Mucosa of stomach (tissue), 1 donor: Measurements from ENCODE around the gene TPM1.

Experiments used
- H3K27me3 ChIP-seq: one replicate; pipeline ENCODE4 v1.7.0; 2013; ENCODE audit warnings: mild to moderate bottlenecking, low read length; ENCODE audit not compliant: control insufficient read depth, insufficient read depth
- H3K36me3 ChIP-seq: one replicate; pipeline ENCODE4 v1.7.0; 2013; ENCODE audit warnings: low read length; ENCODE audit not compliant: control insufficient read depth, insufficient read depth
- H3K4me1 ChIP-seq: one replicate; pipeline ENCODE4 v1.7.0; 2013; ENCODE audit warnings: mild to moderate bottlenecking, low read length; ENCODE audit not compliant: control insufficient read depth, insufficient read depth
- H3K4me3 ChIP-seq: one replicate; pipeline ENCODE4 v1.7.0; 2013; ENCODE audit warnings: low read length
- H3K9ac ChIP-seq: one replicate; pipeline ENCODE4 v1.7.0; 2013; ENCODE audit warnings: mild to moderate bottlenecking, low read length, moderate library complexity
- H3K9me3 ChIP-seq: one replicate; pipeline ENCODE4 v1.7.0; 2013; ENCODE audit warnings: mild to moderate bottlenecking, low read length, moderate library complexity; ENCODE audit not compliant: control insufficient read depth
- donor health status: Pancreatic carcinoma.

Gene TPM1

GRCh38 chr15:63052961-63053698 is 10.6 kb downstream of the TPM1 start:
- peaks cover 62% of the 10 kb centered on the region for H3K4me1 ChIP-seq
- H3K9ac ChIP-seq, result peak overlapping the region; percentile 51

DNA sequence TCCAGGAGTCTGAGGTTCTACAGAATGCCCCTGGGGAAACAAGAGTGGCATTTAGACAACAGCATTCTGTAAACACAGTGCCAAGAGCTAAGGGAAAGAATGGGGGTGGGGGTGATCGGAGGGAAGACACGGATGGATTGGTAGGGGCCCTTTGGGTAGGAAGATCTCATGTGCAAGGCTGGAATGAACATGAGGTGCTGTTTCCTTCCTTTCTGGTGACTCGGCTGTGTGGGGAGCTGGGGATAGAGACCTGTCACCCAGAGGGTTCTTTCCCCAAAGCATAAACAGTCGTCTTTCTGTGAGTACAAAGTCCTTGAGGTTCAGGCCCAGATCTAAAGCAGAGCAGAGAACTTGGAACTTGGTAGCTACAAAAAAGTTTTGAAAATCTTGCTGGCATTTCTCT is 11.7 kb downstream of the TPM1 start:
- Histone ChIP-seq H3K36me3 (peaks cover 4% of the 10 kb centered on the region), H3K9ac (peak overlapping the region; percentile 38), H3K4me3 (no peak overlapping the region), H3K4me1 (peaks cover 62% of the 10 kb centered on the region), H3K9me3 (no peaks in the 10 kb centered on the region), H3K27me3 (no peaks in the 10 kb centered on the region)

More at GRCh38 chr15:63052961-63053698, 10.6 kb downstream of the TPM1 start:
- Histone ChIP-seq H3K27me3 (no peaks in the 10 kb centered on the region), H3K9me3 (no peaks in the 10 kb centered on the region), H3K4me3 (no peak overlapping the region), H3K36me3 (peaks cover 4% of the 10 kb centered on the region)

DNA sequence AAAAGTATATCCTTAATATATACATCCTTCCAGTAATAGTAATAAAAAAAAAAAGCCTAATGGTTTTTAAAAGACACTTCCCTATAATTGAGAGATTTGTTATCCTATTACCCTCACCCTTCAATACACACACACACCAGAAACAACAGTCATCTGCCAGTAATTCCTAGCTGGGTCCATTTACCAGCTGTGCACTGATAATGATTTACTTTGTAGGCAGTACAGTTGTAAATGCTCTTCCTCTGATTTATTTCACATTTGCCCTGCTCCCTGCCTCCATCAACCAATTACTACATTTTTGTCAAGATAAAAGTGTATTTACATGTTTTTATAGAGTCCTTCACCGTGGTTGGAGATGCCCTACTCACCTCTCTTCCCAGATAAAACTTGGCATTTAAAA is 12.4 kb downstream of the TPM1 start:
- peak overlapping the region; percentile 38 for H3K9ac ChIP-seq

GRCh38 chr15:63056829-63057228 is 14.3 kb downstream of the TPM1 start:
- peaks cover 4% of the 10 kb centered on the region for H3K36me3 ChIP-seq
- H3K9ac ChIP-seq, result no peak overlapping the region
- H3K4me3 ChIP-seq, result no peak overlapping the region

More for the DNA sequence above, 12.4 kb downstream of the TPM1 start:
- no peak overlapping the region for H3K4me3 ChIP-seq
- no peaks in the 10 kb centered on the region for H3K9me3 ChIP-seq
- peaks cover 57% of the 10 kb centered on the region for H3K4me1 ChIP-seq
- peaks cover 4% of the 10 kb centered on the region for H3K36me3 ChIP-seq
- no peaks in the 10 kb centered on the region for H3K27me3 ChIP-seq

GRCh38 chr15:63057468-63058345 is 15.2 kb downstream of the TPM1 start:
- H3K9ac ChIP-seq, result no peak overlapping the region
- H3K9me3 ChIP-seq, result no peaks in the 10 kb centered on the region
- no peaks in the 10 kb centered on the region for H3K27me3 ChIP-seq
- H3K4me1 ChIP-seq, result peaks cover 31% of the 10 kb centered on the region
- H3K4me3 ChIP-seq, result no peak overlapping the region
- H3K36me3 ChIP-seq, result peaks cover 4% of the 10 kb centered on the region

More at GRCh38 chr15:63056829-63057228, 14.3 kb downstream of the TPM1 start:
- Histone ChIP-seq H3K9me3 (no peaks in the 10 kb centered on the region), H3K27me3 (no peaks in the 10 kb centered on the region), H3K4me1 (peaks cover 40% of the 10 kb centered on the region)

DNA sequence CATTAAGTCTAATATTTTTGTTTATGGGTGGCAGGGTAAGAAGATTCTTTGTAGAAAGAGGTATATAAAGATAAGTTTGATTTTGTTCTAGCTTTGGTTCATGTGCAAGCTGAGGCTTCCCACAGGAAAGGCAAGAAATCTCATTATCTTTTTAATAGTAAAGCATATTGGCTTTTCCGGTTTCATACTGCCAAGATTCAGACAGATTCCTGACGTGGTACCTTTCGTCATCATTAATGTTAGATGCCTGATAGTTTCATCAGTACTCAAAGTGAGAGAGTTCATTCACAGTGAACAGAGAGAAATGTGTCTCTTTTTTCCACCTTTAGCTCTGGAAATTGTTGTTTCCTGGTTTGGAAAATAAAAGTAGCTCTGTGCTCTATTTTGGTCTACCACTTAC is 16.5 kb downstream of the TPM1 start:
- Histone ChIP-seq H3K9ac (no peak overlapping the region), H3K9me3 (no peaks in the 10 kb centered on the region), H3K4me3 (no peak overlapping the region), H3K27me3 (no peaks in the 10 kb centered on the region), H3K4me1 (peaks cover 18% of the 10 kb centered on the region), H3K36me3 (peaks cover 2% of the 10 kb centered on the region)

DNA sequence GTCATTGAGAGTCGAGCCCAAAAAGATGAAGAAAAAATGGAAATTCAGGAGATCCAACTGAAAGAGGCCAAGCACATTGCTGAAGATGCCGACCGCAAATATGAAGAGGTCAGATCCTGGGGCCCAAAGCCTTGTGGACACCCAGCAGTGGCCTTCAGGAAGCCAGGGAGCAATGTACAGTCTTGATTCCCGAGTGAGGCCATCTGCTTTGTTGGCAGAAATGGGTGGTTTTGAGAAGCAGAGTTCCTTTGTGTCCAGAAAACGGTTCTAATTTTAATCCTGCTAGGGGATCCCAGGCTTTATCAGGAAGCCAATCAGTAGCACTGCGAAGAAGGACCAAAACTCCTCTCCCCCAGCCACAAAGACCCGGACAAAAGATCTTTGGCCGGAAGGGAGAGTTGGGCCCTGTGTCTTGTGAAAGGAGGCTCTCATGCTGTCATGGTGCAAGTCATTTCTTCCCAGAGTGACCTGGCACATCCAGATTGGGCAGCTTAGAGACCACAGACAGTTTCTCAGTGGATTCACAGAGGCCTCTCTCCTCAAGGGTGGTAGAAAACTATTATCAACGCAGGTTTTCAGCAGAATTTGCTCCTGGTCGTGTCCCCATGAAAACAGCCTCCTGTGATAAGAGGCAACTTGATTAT is 17.1 kb downstream of the TPM1 start:
- Histone ChIP-seq H3K27me3 (no peaks in the 10 kb centered on the region), H3K36me3 (no peaks in the 10 kb centered on the region), H3K9ac (no peak overlapping the region), H3K9me3 (no peaks in the 10 kb centered on the region), H3K4me1 (peaks cover 12% of the 10 kb centered on the region), H3K4me3 (no peak overlapping the region)

- Histone ChIP-seq H3K36me3 (no peaks in the 10 kb centered on the region), H3K4me1 (peaks cover 4% of the 10 kb centered on the region), H3K9ac (no peak overlapping the region), H3K9me3 (no peaks in the 10 kb centered on the region), H3K4me3 (no peak overlapping the region), H3K27me3 (no peaks in the 10 kb centered on the region)
Measured at GRCh38 chr15:63060699-63061098, 18.2 kb downstream of the TPM1 start.

GRCh38 chr15:63061975-63062374 is 19.4 kb downstream of the TPM1 start:
- H3K36me3 ChIP-seq, result no peaks in the 10 kb centered on the region
- no peak overlapping the region for H3K9ac ChIP-seq
- no peaks in the 10 kb centered on the region for H3K4me1 ChIP-seq
- H3K4me3 ChIP-seq, result no peak overlapping the region
- H3K27me3 ChIP-seq, result no peaks in the 10 kb centered on the region
- H3K9me3 ChIP-seq, result no peaks in the 10 kb centered on the region

DNA sequence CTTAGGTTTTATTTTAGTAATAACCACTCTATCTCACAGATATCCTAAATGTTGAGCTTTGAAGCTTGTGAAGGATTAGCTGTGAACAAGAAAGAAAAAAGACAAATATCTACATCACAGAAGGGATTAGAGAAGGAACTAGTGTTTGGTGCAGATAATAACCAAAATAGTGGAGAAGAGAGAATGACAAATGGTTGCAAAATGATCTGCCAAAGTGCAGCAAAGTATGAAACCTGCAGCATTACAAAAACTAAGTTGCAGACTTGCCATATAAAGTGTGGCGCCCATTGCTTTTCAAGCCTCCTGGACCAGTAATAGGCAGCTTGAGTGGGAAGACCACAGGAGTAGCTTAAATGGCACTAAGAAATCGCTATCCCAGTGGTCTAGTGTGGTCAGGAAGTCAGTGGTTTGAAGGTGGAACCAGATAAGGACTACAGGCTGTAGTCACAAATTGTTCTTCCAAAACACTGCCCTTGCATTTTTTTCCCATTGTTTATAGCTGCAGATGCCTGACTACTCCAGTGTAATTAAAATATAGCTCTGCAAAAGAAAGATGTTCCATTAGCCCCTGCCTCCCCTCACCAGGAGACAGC is 20.7 kb downstream of the TPM1 start:
- Histone ChIP-seq H3K4me1 (no peaks in the 10 kb centered on the region), H3K36me3 (peaks cover 7% of the 10 kb centered on the region), H3K9ac (no peak overlapping the region), H3K9me3 (no peaks in the 10 kb centered on the region), H3K27me3 (no peaks in the 10 kb centered on the region), H3K4me3 (no peak overlapping the region)

- Histone ChIP-seq H3K9me3 (no peaks in the 10 kb centered on the region), H3K27me3 (no peaks in the 10 kb centered on the region), H3K9ac (no peak overlapping the region), H3K4me1 (no peaks in the 10 kb centered on the region), H3K4me3 (no peak overlapping the region), H3K36me3 (peaks cover 7% of the 10 kb centered on the region)
Measured at GRCh38 chr15:63063877-63064409, 21.4 kb downstream of the TPM1 start.
